Measurements from ENCODE around the gene ASRGL1.

The ASRGL1 gene

DNA sequence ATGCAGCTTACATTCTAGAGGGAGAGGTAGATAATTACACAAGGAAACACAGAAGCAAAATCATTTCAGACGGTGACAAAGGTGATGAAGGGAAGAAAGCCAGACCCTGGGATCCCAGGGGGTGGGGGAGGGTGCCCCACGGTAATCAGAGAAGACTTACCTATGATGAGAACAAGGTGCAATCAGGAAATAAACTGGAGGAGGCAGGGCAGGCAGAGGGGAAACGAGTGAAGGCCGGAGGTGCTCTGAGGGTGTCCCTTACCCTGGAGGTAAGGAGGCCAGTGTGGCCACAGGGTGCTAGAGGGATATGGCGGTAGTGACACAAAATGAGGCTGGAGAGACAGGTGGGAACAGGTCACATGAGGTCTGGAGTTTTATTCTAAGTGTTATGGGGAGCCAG lies 67.7 kb downstream of the ASRGL1 start:
- Mint-ChIP-seq H3K36me3 (no peaks in the 10 kb centered on the region), H3K27ac (no peak overlapping the region), H3K4me1 (peaks cover 10 to 13% of the 10 kb centered on the region in 2 donors), H3K9me3 (no peaks in the 10 kb centered on the region), H3K27me3 (peaks cover 9 to 16% of the 10 kb centered on the region in 2 donors), H3K4me3 (no peak overlapping the region)
- ATAC-seq (replicated peaks) (no peak), DNase-seq (no peak)

GRCh38 chr11:62406034-62406433 lies 68.8 kb downstream of the ASRGL1 start:
- H3K36me3 Mint-ChIP-seq, result no peaks in the 10 kb centered on the region
- no peak for ATAC-seq (replicated peaks)
- no peak overlapping the region for H3K27ac Mint-ChIP-seq

GRCh38 chr11:62409831-62410230 lies 72.6 kb downstream of the ASRGL1 start:
- Mint-ChIP-seq H3K9me3 (no peaks in the 10 kb centered on the region), H3K4me3 (no peak overlapping the region), H3K4me1 (no peaks in the 10 kb centered on the region), H3K27ac (no peak overlapping the region), H3K36me3 (no peaks in the 10 kb centered on the region), H3K27me3 (peaks cover 12 to 13% of the 10 kb centered on the region in 2 donors)
- DNase-seq (no peak), ATAC-seq (replicated peaks) (no peak)

More at GRCh38 chr11:62406034-62406433, 68.8 kb downstream of the ASRGL1 start:
- peaks cover 10 to 13% of the 10 kb centered on the region in 2 donors for H3K4me1 Mint-ChIP-seq
- H3K4me3 Mint-ChIP-seq, result no peak overlapping the region
- H3K27me3 Mint-ChIP-seq, result peaks cover 9 to 18% of the 10 kb centered on the region in 2 donors
- DNase-seq, result no peak
- H3K9me3 Mint-ChIP-seq, result no peaks in the 10 kb centered on the region

- no peak overlapping the region for H3K27ac Mint-ChIP-seq
- no peaks in the 10 kb centered on the region for H3K9me3 Mint-ChIP-seq
- peaks cover 0 to 6% of the 10 kb centered on the region in 2 donors for H3K4me1 Mint-ChIP-seq
- H3K4me3 Mint-ChIP-seq, result no peak overlapping the region
- ATAC-seq (replicated peaks) (no peak), DNase-seq (no peak)
- no peaks in the 10 kb centered on the region for H3K36me3 Mint-ChIP-seq
- peaks cover 8 to 14% of the 10 kb centered on the region in 2 donors for H3K27me3 Mint-ChIP-seq
These were observed 73.7 kb downstream of the ASRGL1 start for GRCh38 chr11:62410972-62411371.

GRCh38 chr11:62411524-62411923 lies 74.3 kb downstream of the ASRGL1 start:
- DNase-seq (no peak), ATAC-seq (replicated peaks) (no peak)
- H3K4me1 Mint-ChIP-seq, result peaks cover 0 to 6% of the 10 kb centered on the region in 2 donors
- H3K27ac Mint-ChIP-seq, result peak overlapping the region; percentile 37
- H3K9me3 Mint-ChIP-seq, result no peaks in the 10 kb centered on the region
- no peak overlapping the region for H3K4me3 Mint-ChIP-seq
- H3K27me3 Mint-ChIP-seq, result peaks cover 8 to 14% of the 10 kb centered on the region in 2 donors
- H3K36me3 Mint-ChIP-seq, result no peaks in the 10 kb centered on the region

DNA sequence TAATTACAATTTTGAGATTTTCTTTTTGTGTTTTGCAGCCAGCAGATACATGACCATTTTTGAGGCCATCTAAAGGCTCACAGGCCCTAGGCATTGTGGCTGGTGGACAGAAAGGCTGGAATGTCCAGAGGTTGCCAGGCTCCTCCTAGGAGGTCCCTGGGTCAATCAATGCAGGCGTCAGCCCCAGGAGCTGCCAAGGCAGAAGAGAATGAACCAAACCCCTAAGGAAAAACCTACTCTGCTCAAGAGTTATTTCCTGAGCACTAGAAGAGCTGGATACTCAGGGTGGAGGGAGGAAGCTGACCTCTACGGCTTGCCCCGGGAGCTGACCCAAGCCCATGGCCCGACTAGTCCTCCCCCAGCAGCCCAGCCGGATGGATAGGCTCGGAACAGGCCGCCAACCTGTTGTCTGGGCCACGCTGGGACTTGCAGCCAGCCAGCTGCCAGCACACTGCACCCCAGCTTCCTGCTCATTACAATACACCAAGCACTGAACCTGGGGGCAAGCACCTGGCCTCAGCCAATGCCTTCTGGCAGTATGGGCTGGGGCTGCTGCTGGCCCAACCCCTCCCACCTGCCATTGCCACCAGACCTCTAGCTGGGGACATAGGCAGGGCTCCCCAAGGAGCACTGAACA lies 75.9 kb downstream of the ASRGL1 start:
- Mint-ChIP-seq H3K4me3 (no peak overlapping the region), H3K36me3 (no peaks in the 10 kb centered on the region), H3K27ac (no peak overlapping the region)

GRCh38 chr11:62416596-62416995 lies 79.3 kb downstream of the ASRGL1 start:
- Mint-ChIP-seq H3K36me3 (no peaks in the 10 kb centered on the region), H3K4me3 (no peak overlapping the region), H3K27ac (no peak overlapping the region), H3K27me3 (peaks cover 0 to 13% of the 10 kb centered on the region in 2 donors), H3K4me1 (peaks cover 0 to 6% of the 10 kb centered on the region in 2 donors), H3K9me3 (no peaks in the 10 kb centered on the region)
- no peak for ATAC-seq (replicated peaks)
- no peak for DNase-seq

More for the DNA sequence above, 75.9 kb downstream of the ASRGL1 start:
- no peak for DNase-seq
- no peaks in the 10 kb centered on the region for H3K9me3 Mint-ChIP-seq
- peaks cover 8 to 19% of the 10 kb centered on the region in 2 donors for H3K27me3 Mint-ChIP-seq
- no peak for ATAC-seq (replicated peaks)
- H3K4me1 Mint-ChIP-seq, result peaks cover 0 to 6% of the 10 kb centered on the region in 2 donors

DNA sequence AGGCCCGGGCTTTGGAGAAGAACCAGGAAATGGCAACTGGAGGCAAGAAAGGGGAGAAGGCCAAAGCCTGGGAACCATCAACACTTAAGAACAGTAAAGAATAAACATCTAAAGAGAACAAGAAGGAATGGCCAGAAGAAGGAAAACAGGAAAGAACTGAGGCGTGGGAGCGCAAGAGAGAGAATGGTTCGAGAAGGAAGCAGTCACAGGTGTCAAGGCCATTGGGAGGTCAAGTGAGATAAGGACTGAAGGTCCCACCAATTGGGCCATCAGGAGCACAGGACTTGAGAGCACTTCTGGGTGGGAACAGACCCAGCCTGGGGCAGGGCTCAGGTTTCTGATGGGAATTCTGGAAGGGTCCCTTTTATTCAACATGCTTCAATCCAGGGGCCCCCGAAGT lies 80.9 kb downstream of the ASRGL1 start:
- ATAC-seq (replicated peaks) (no peak), DNase-seq (no peak)
- Mint-ChIP-seq H3K4me3 (no peak overlapping the region), H3K4me1 (peaks cover 0 to 6% of the 10 kb centered on the region in 2 donors), H3K27ac (no peak overlapping the region), H3K27me3 (peaks cover 1 to 19% of the 10 kb centered on the region in 2 donors), H3K36me3 (no peaks in the 10 kb centered on the region), H3K9me3 (no peaks in the 10 kb centered on the region)

- Mint-ChIP-seq H3K4me1 (peaks cover 0 to 6% of the 10 kb centered on the region in 2 donors), H3K27ac (no peak within 1 kb of the TSS), H3K36me3 (no peaks in the 10 kb centered on the region), H3K9me3 (no peaks in the 10 kb centered on the region), H3K27me3 (peaks cover 7 to 25% of the 10 kb centered on the region in 2 donors), H3K4me3 (no peak within 1 kb of the TSS)
- no peak for DNase-seq
- ATAC-seq (replicated peaks), result no peak
These were observed 81.5 kb downstream of the ASRGL1 start, which contains the start of gene SCGB1A1 for GRCh38 chr11:62418733-62419132. Gene SCGB1A1 (plus strand): TSS chr11:62419033. CDS start chr11:62419096, 63 bp downstream.

GRCh38 chr11:62419314-62419929 lies 82.2 kb downstream of the ASRGL1 start:
- Mint-ChIP-seq H3K9me3 (no peaks in the 10 kb centered on the region), H3K27ac (no peak overlapping the region), H3K4me3 (no peak overlapping the region), H3K27me3 (peaks cover 14 to 30% of the 10 kb centered on the region in 2 donors), H3K36me3 (no peaks in the 10 kb centered on the region), H3K4me1 (peaks cover 0 to 8% of the 10 kb centered on the region in 2 donors)
- DNase-seq, result no peak
- no peak for ATAC-seq (replicated peaks)

DNA sequence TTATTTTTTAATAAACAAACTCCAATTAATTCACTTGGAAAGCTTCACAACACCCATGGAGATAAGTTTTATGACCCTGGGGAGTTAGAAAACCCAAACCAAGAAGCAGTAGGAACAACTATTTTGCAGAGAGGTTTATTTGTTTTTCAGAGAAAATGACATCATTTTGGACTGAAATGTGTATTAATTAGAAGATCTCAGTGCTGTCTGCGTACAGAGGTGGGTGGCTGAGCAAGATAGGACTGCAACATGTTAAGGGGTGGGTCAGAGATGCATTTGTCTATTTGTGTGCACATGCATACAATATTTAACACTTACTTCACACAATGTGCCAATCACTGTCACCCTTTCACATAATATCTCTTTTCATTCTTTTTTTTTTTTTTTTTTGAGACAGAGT lies 82.7 kb downstream of the ASRGL1 start:
- no peak overlapping the region for H3K4me3 Mint-ChIP-seq
- no peak for DNase-seq
- peaks cover 2 to 13% of the 10 kb centered on the region in 2 donors for H3K4me1 Mint-ChIP-seq
- H3K27ac Mint-ChIP-seq, result no peak overlapping the region
- H3K9me3 Mint-ChIP-seq, result no peaks in the 10 kb centered on the region
- peaks cover 15 to 30% of the 10 kb centered on the region in 2 donors for H3K27me3 Mint-ChIP-seq
- no peaks in the 10 kb centered on the region for H3K36me3 Mint-ChIP-seq
- no peak for ATAC-seq (replicated peaks)

DNA sequence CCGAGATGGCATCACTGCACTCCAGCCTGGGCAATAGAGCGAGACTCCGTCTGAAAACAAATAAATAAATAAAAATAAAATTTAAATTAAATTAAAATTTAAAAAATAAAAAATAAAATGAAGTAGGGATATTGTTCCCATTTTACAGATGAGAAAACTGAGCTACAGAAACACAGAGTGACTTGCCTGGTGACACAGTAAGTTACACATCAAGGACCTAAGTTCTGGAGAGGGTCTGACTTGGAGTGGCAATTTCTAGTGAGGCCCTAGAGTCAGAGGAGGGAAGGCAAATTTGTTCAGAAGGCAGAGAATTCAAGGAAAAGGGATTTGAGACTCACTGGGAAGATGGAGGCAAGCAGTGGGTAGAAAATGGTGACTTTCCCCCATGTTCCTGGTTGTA lies 83.6 kb downstream of the ASRGL1 start:
- Mint-ChIP-seq H3K27ac (no peak overlapping the region), H3K4me1 (peaks cover 2 to 9% of the 10 kb centered on the region in 2 donors), H3K4me3 (no peak overlapping the region), H3K36me3 (no peaks in the 10 kb centered on the region), H3K27me3 (peaks cover 15 to 25% of the 10 kb centered on the region in 2 donors), H3K9me3 (no peaks in the 10 kb centered on the region)
- DNase-seq (no peak), ATAC-seq (replicated peaks) (no peak)

DNA sequence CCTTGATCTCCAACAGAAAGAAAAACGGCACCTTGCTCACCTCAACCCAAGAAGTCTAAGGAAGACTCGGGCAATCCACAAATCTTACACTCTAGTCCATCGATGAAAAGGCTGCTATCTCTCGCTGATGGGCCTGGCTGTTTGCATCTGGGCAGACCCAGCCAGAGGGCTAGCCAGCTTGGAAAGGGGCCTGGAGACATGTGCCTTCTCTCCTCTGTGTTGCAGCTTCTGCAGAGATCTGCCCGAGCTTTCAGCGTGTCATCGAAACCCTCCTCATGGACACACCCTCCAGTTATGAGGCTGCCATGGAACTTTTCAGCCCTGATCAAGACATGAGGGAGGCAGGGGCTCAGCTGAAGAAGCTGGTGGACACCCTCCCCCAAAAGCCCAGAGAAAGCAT lies 84.7 kb downstream of the ASRGL1 start:
- H3K4me3 Mint-ChIP-seq, result no peak overlapping the region

GRCh38 chr11:62423012-62423411 lies 85.8 kb downstream of the ASRGL1 start:
- Mint-ChIP-seq H3K4me3 (no peak overlapping the region), H3K9me3 (no peaks in the 10 kb centered on the region), H3K27me3 (peaks cover 15 to 21% of the 10 kb centered on the region in 2 donors), H3K36me3 (no peaks in the 10 kb centered on the region), H3K4me1 (peaks cover 10 to 26% of the 10 kb centered on the region in 2 donors), H3K27ac (no peak overlapping the region)
- DNase-seq (no peak), ATAC-seq (replicated peaks) (no peak)

More for the DNA sequence above, 84.7 kb downstream of the ASRGL1 start:
- ATAC-seq (replicated peaks) (no peak), DNase-seq (no peak)
- H3K27ac Mint-ChIP-seq, result no peak overlapping the region
- peaks cover 5 to 19% of the 10 kb centered on the region in 2 donors for H3K4me1 Mint-ChIP-seq
- H3K9me3 Mint-ChIP-seq, result no peaks in the 10 kb centered on the region
- H3K27me3 Mint-ChIP-seq, result peaks cover 15 to 25% of the 10 kb centered on the region in 2 donors
- H3K36me3 Mint-ChIP-seq, result no peaks in the 10 kb centered on the region

Data from stimulated activated naive B cell treated with anti-CD40 and anti-IgM and Interleukin-4, amounts not matched to agents 10 μg/mL and 1 μg/mL and 100 μg/mL, for 72 hours (primary cell).